OCI-LY7 (cell line): Measurements from ENCODE around the gene FNDC3B.

Source experiments
- EZH2phosphoT487 ChIP-seq: fragments of 200-600 bp; sonication (generic); IDR thresholded peaks from 2 replicates; pipeline ENCODE4 v1.6.1; 2018; ENCODE audit warnings: low read depth, borderline replicate concordance, mild to moderate bottlenecking, mixed run types, antibody characterized with exemption, low read length, moderate library complexity, mixed read lengths
- TF ChIP-seq, protein P1 (sequence below): fragments of 200-600 bp; sonication (generic); conservative IDR thresholded peaks from 2 replicates; pipeline ENCODE4 v1.5.1; 2014; ENCODE audit warnings: mild to moderate bottlenecking, antibody characterized with exemption, low read length, moderate library complexity, mixed read lengths

DNA sequence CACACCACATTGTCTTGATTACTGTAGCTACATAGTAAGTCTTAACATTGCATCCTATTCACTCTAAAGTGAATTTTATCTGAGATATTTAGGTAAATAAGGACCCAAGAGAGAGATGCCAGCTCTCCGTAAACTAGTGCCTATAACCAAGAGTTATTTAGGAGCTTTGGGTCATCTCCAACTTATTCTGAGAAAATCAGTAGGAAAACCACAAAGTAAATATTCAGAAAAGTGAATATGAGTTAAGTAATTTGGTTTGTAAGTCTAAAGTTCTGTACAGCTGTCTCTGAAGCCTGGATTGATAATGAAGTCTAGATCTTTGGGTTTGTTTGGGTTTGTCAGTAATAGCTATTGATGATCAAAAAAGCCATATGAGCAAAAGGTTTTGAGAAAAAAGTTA, 120.0 kb downstream of the FNDC3B start:
- no peak for TF ChIP-seq EZH2phosphoT487
- TF ChIP-seq, protein P1, sequence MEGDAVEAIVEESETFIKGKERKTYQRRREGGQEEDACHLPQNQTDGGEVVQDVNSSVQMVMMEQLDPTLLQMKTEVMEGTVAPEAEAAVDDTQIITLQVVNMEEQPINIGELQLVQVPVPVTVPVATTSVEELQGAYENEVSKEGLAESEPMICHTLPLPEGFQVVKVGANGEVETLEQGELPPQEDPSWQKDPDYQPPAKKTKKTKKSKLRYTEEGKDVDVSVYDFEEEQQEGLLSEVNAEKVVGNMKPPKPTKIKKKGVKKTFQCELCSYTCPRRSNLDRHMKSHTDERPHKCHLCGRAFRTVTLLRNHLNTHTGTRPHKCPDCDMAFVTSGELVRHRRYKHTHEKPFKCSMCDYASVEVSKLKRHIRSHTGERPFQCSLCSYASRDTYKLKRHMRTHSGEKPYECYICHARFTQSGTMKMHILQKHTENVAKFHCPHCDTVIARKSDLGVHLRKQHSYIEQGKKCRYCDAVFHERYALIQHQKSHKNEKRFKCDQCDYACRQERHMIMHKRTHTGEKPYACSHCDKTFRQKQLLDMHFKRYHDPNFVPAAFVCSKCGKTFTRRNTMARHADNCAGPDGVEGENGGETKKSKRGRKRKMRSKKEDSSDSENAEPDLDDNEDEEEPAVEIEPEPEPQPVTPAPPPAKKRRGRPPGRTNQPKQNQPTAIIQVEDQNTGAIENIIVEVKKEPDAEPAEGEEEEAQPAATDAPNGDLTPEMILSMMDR = no peak
